Transverse colon (tissue), 4 donors: Measurements from ENCODE around the gene HDHD5. TPM values are rescaled to one million over a fixed set of nuclear protein-coding genes. Genes with fewer than 3 reads are reported as not detected.

Source experiments
- DNase-seq: peaks from one replicate; pipeline ENCODE4 v3.0.0-alpha.2; 2019
- H3K27ac ChIP-seq, 4 donors: fragments of 200-600 bp; sonication (generic); 2 replicates each; pipeline ENCODE4 v1.5.1; 2016 to 2018; ENCODE audit warnings: inconsistent platforms in 4 of 4
- H3K27me3 ChIP-seq: fragments of 200-600 bp; sonication (generic); 2 replicates; pipeline ENCODE4 v1.5.1; 2017; ENCODE audit warnings: inconsistent platforms
- H3K36me3 ChIP-seq, 4 donors: fragments of 200-600 bp; sonication (generic); 2 replicates each; pipeline ENCODE4 v1.5.1; 2017 to 2019; ENCODE audit warnings: inconsistent platforms in 4 of 4
- H3K4me1 ChIP-seq, 4 donors: fragments of 200-600 bp; sonication (generic); 2 replicates each; pipeline ENCODE4 v1.5.1; 2017 to 2020; ENCODE audit warnings: inconsistent platforms in 4 of 4
- H3K4me3 ChIP-seq, 4 donors: fragments of 200-600 bp; sonication (generic); 1 replicate in 1 of 4; 2 replicates in 3 of 4; pipeline versions ENCODE4 v1.5.1 to v1.6.1; 2017 to 2019; ENCODE audit warnings: inconsistent platforms in 4 of 4
- H3K9me3 ChIP-seq, 2 donors: fragments of 200-600 bp; sonication (generic); 2 replicates each; pipeline ENCODE4 v1.5.1; 2017 to 2019; ENCODE audit warnings: inconsistent platforms in 2 of 2
- EP300 ChIP-seq: sonication (generic); formaldehyde crosslinking; IDR thresholded peaks from one replicate; pipeline ENCODE4 v1.6.1; 2017; ENCODE audit warnings: antibody characterized with exemption, low read depth
- POLR2A ChIP-seq: fragments of 450-650 bp; IDR thresholded peaks from one replicate; pipeline ENCODE4 v1.6.1; 2016; ENCODE audit warnings: antibody characterized with exemption, mild to moderate bottlenecking, moderate library complexity
- POLR2AphosphoS5 ChIP-seq, 3 donors: sonication (generic); formaldehyde crosslinking; IDR thresholded peaks; one replicate each; pipeline ENCODE4 v1.6.1; 2016; ENCODE audit warnings: antibody characterized with exemption in 3 of 3
- WGBS, 2 donors: methylation state at CpG; one replicate each; pipeline ENCODE4 v1.1.5; 2018; ENCODE audit warnings: low coverage in 1 of 2; 5-methylcytosine and 5-hydroxymethylcytosine counted together
- in situ Hi-C, 4 donors: fragments of 200-750 bp; cut with MboI; loops; one replicate each; pipeline versions ENCODE4 v1.15.0 to v1.15.1; 2017; ENCODE audit warnings: low sequenced_read_pairs in 3 of 4, low pct_ligation_motif_present in 1 of 4, low pct_unique_long_range_greater_than_20kb in 1 of 4
- intact Hi-C: fragments of 100-400 bp; cut with DNase I; formaldehyde crosslinking; loops from one replicate; pipeline ENCODE4 v1.15.1; 2023; ENCODE audit warnings: low total_unique reads
- total RNA-seq, 4 donors: library from RNA; depleted of rRNA; stranded (reverse); fragments of >200 nt; gene quantifications; one replicate each; pipeline ENCODE4 v1.1.0, GENCODE V29; 2016
- TF ChIP-seq, protein P1 (sequence below), 5 experiments: fragments of 200-600 bp in 3 of 5; fragments of 450-650 bp in 2 of 5; sonication (generic) in 3 of 5; IDR thresholded peaks; 1 replicate in 2 of 5; 2 replicates in 3 of 5; pipeline ENCODE4 v1.5.1; 2016 to 2017; ENCODE audit warnings: antibody characterized with exemption in 5 of 5, inconsistent platforms in 3 of 5, mild to moderate bottlenecking in 2 of 5, moderate library complexity in 1 of 5

Gene HDHD5
- total RNA-seq, 4 donors from 2014 or later: 24.7 to 51.9 (median 42.3) TPM

DNA sequence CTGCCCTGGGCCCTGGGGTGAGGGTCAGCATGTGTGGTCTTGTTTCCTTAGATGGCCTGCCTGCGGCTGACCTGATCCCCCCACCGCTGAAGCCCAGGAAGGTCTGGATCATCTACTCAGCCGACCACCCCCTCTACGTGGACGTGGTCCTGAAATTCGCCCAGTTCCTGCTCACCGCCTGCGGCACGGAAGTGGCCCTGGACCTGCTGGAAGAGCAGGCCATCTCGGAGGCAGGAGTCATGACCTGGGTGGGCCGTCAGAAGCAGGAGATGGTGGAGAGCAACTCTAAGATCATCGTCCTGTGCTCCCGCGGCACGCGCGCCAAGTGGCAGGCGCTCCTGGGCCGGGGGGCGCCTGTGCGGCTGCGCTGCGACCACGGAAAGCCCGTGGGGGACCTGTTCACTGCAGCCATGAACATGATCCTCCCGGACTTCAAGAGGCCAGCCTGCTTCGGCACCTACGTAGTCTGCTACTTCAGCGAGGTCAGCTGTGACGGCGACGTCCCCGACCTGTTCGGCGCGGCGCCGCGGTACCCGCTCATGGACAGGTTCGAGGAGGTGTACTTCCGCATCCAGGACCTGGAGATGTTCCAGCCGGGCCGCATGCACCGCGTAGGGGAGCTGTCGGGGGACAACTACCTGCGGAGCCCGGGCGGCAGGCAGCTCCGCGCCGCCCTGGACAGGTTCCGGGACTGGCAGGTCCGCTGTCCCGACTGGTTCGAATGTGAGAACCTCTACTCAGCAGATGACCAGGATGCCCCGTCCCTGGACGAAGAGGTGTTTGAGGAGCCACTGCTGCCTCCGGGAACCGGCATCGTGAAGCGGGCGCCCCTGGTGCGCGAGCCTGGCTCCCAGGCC, 50.6 kb downstream of the HDHD5 start:
- TF ChIP-seq, protein P1, sequence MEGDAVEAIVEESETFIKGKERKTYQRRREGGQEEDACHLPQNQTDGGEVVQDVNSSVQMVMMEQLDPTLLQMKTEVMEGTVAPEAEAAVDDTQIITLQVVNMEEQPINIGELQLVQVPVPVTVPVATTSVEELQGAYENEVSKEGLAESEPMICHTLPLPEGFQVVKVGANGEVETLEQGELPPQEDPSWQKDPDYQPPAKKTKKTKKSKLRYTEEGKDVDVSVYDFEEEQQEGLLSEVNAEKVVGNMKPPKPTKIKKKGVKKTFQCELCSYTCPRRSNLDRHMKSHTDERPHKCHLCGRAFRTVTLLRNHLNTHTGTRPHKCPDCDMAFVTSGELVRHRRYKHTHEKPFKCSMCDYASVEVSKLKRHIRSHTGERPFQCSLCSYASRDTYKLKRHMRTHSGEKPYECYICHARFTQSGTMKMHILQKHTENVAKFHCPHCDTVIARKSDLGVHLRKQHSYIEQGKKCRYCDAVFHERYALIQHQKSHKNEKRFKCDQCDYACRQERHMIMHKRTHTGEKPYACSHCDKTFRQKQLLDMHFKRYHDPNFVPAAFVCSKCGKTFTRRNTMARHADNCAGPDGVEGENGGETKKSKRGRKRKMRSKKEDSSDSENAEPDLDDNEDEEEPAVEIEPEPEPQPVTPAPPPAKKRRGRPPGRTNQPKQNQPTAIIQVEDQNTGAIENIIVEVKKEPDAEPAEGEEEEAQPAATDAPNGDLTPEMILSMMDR (IDR thresholded peaks at IDR 0.05): no peak
- TF ChIP-seq EP300: no peak
- no peak for TF ChIP-seq POLR2AphosphoS5 (IDR thresholded peaks at IDR 0.05)
- TF ChIP-seq POLR2A: no peak
- H3K4me3 ChIP-seq: no peak overlapping the region
- no peak for DNase-seq
- peaks cover 0 to 21% (median 8%) of the 10 kb centered on the region in 4 donors for H3K36me3 ChIP-seq
- no peaks in the 10 kb centered on the region for H3K27me3 ChIP-seq
- H3K27ac ChIP-seq: no peak overlapping the region
- in situ Hi-C loops: no loop called here
- intact Hi-C loops: no loop called here
- H3K4me1 ChIP-seq: no peaks in the 10 kb centered on the region
- WGBS, 2 donors: 96% methylated on average over 66 of the region's 66 CpGs; no CpG with 5 or more reads in 1 of the 2 donors
- no peaks in the 10 kb centered on the region for H3K9me3 ChIP-seq

DNA sequence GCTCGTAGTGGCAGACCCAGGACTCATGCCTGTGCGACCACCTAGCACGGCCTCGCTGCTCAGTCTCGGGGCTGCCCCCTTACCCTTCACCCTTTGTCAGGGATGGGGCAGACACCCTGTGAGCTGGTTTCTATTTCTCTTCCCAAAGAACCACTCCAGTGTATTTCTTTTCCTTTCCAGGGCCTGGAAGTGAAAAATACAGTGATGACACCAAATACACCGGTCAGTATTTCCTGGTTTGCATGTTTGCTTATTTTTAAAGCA, 51.6 kb downstream of the HDHD5 start:
- Histone ChIP-seq H3K27me3 (no peaks in the 10 kb centered on the region), H3K9me3 (no peaks in the 10 kb centered on the region), H3K4me1 (no peaks in the 10 kb centered on the region), H3K4me3 (no peak overlapping the region), H3K36me3 (peaks cover 0 to 28% (median 9%) of the 10 kb centered on the region in 4 donors), H3K27ac (peak overlapping the region in 1 of 4 donors; percentile 37)
- 87 to 100% methylated on average over 2 to 6 of the region's 6 CpGs for WGBS, 2 donors
- intact Hi-C loops (no loop called here), in situ Hi-C loops (no loop called here)
- no peak for TF ChIP-seq POLR2A
- no peak for TF ChIP-seq POLR2AphosphoS5 (IDR thresholded peaks at IDR 0.05)
- no peak for TF ChIP-seq EP300
- TF ChIP-seq, protein P1 (IDR thresholded peaks at IDR 0.05): no peak
- no peak for DNase-seq

DNA sequence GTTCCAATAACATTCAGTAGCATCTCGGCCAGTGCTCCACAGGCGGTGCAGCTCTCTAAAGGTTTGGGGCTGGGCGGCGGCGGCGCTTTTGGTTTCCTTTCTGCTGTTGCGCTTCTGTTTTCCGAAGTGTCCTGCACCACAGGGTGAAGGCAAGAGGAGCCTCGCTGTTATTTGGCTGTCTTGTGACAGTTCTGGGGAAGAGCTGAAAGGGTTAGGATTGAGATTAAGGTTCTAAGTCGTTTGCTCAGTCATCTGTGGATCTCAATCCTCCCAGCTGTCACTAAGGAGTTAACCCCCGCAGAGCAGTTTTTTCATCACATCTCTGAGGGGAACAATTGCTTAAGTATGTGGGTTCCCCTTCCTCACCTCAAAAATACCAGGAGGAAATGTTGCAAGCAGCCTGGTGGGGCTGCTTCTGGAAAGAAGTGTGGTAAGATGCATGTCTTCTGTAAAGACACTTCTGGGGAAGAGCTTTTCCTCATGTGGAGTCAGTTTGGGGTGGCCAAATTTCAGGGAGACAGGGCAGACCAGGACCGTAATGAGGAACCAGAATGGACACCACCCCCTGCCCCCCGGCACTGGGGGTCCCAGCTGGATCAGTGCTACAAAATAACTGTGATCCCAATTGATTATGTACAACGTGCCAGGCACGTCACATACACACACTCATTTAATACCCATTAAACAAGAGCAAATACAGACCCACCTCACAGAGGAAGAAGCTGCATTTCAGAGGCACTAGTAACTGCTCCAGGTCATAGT, 52.1 kb downstream of the HDHD5 start:
- intact Hi-C loops: no loop called here
- DNase-seq: no peak
- 40 to 80% methylated on average over 1 to 15 of the region's 15 CpGs for WGBS, 2 donors
- Histone ChIP-seq H3K27ac (peak overlapping the region in 2 of 4 donors; percentile 37), H3K27me3 (no peaks in the 10 kb centered on the region), H3K4me3 (no peak overlapping the region), H3K4me1 (no peaks in the 10 kb centered on the region), H3K36me3 (peaks cover 0 to 33% (median 11%) of the 10 kb centered on the region in 4 donors), H3K9me3 (no peaks in the 10 kb centered on the region)
- in situ Hi-C loops: no loop called here
- TF ChIP-seq, protein P1 (IDR thresholded peaks at IDR 0.05): no peak
- TF ChIP-seq EP300: no peak
- TF ChIP-seq POLR2A: no peak
- no peak for TF ChIP-seq POLR2AphosphoS5 (IDR thresholded peaks at IDR 0.05)

DNA sequence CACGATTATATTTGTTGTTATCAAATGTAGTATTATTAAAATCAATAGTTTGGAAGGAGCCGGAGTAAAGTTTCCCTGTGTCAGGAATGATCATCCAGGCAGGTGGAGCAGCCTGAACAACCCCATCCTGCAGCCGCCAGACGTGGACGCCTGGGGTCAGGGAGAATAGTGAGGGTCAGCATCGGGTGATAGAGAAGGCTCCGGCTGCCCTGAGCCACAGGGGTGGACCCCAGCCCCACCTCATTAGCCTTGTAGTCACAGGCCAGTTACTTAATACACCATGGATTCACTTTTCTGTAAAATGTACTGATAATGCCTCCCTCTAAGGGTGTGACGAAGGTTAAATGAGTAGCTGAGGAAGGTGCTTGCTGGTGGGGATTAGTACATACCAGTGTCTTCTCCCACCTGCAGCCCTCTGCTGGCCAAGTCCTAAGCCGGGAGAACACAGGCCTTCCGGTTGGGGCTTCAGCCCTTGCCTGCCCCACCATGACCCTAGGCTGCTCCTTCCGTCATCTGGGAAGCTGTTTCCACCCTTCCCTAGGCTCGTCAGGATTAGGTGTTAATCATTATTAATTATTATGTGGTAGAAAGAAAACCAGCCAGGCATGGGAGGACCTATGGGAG, 52.8 kb downstream of the HDHD5 start:
- Histone ChIP-seq H3K9me3 (no peaks in the 10 kb centered on the region), H3K4me3 (no peak overlapping the region), H3K4me1 (no peaks in the 10 kb centered on the region), H3K36me3 (peaks cover 0 to 40% (median 15%) of the 10 kb centered on the region in 4 donors), H3K27me3 (no peaks in the 10 kb centered on the region), H3K27ac (peak overlapping the region in 1 of 4 donors; percentile 37)
- TF ChIP-seq POLR2A: no peak
- no peak for TF ChIP-seq POLR2AphosphoS5 (IDR thresholded peaks at IDR 0.05)
- TF ChIP-seq EP300: no peak
- TF ChIP-seq, protein P1 (IDR thresholded peaks at IDR 0.05): no peak
- no peak for DNase-seq
- intact Hi-C loops (no loop called here), in situ Hi-C loops (no loop called here)
- WGBS, 2 donors: 82 to 96% methylated on average over 4 to 12 of the region's 12 CpGs
